ENCODE measurements around the gene SMIM3.

GRCh38 chr5:150788977-150789376 is 10.4 kb downstream of the SMIM3 start:
- no peak for TF ChIP-seq JUND (IDR thresholded peaks at IDR 0.05; ENCODE audit: low read length)
- no peak for TF ChIP-seq CTCF (IDR thresholded peaks at IDR 0.05; ENCODE audit: control extremely low read depth in 1 of 3, insufficient read depth in 1 of 3, low read depth in 1 of 3, low read length in 3 of 3)
- no peak for TF ChIP-seq ATF3 (IDR thresholded peaks at IDR 0.05; ENCODE audit: insufficient read depth, low read depth, low read length)
- TF ChIP-seq SP1 (IDR thresholded peaks at IDR 0.05; ENCODE audit: low read depth, low read length), result no peak
